Smooth muscle cell of trachea (primary cell): ENCODE data around the gene RFX7. TPM values are rescaled to one million over a fixed set of nuclear protein-coding genes. Genes with fewer than 3 reads are reported as not detected.

Experiments used
- total RNA-seq: library from RNA; depleted of rRNA; stranded (reverse); fragments of >200 nt; gene quantifications from 2 replicates; pipeline ENCODE4 v1.2.1, GENCODE V29; 2014

RFX7 gene
- total RNA-seq = 5.8 and 8.7 TPM in 2 replicates

GRCh38 chr15:56243163-56244037 lies at the start of gene RFX7:
Gene RFX7 (minus strand): TSS chr15:56243879. CDS start chr15:56243285, 594 bp downstream.

Other genes starting within 250 kb of the RFX7 start
- 5.5 and 7.3 TPM in 2 replicates for gene TEX9, start 121.5 kb upstream of the RFX7 start, total RNA-seq
- gene MNS1, start 221.3 kb upstream of the RFX7 start, total RNA-seq = 1.2 and 3.9 TPM in 2 replicates